PC-9 (cell line): ENCODE data around the gene ARHGAP44.

ENCODE experiments used
- CTCF ChIP-seq: fragments of 200-600 bp; sonication (generic); conservative IDR thresholded peaks from 2 replicates; pipeline ENCODE4 v1.6.1; 2017; ENCODE audit warnings: mixed run types, antibody characterized with exemption, mild to moderate bottlenecking, moderate library complexity
- EZH2 ChIP-seq: fragments of 200-600 bp; sonication (generic); IDR thresholded peaks from 2 replicates; pipeline ENCODE4 v1.8.0; 2017; ENCODE audit warnings: antibody characterized with exemption, low read depth

- TF ChIP-seq CTCF (no peak), EZH2 (no peak)
Measured at GRCh38 chr17:12902046-12902445, 112.7 kb downstream of the ARHGAP44 start.
